Ammon's horn (tissue), 1 donor: ENCODE data around the gene PVALB.

ENCODE experiments used
- DNase-seq: peaks from one replicate; pipeline ENCODE4 v3.0.0-alpha.2; 2016; ENCODE audit warnings: low spot score

Gene PVALB

DNA sequence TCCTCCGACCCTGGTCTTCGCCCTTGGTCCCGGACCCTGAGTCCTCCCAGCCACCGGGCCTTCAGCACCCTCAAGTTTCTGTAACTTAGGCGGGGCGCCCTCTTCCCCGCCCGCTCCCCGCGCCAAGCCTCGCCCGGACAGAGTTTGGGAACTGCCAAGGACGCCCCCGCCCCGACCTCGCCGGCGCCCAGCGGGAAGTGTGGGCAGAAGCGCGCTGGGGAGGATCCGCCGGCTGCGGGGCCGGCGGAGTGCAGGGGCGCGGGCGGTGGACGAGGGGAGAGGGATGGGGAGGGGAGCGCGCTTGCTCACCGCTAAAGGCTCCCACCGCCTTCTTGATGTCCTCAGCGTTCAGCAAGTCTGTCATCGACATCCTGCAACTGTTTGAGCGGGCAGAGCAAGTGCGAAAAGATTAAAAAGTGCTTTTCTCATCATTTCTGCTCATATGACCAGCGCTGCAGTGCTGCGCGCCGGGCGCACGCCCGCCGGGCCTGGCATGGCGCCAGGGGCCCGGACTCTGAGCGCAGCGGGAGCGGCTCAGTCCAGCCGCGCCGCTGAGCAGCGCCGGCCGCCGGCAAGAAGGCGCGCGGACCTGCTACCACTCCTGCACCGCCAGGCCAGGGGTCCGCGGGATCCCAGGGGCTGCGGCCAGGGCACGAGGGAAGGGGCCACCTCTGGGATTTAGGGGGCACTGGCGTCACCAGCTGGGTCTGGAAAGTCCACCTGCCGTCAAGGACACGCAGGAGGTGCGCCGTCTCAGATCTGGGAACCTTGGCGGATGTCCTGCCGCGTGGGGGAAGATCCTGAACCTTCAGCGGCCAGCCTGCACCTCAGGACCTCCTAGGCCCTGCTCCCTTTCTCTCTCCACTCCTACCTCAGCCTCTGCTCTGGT is at the start of gene PVALB:
Gene PVALB (minus strand): TSS at position 400 of the 889 bp plus-strand sequence. CDS start 30 bp downstream, at position 370.
- DNase-seq = peak; percentile 4

GRCh38 chr22:36865346-36865745 is 48.5 kb upstream of the PVALB start:
- DNase-seq = no peak

GRCh38 chr22:36864454-36865215 is 47.8 kb upstream of the PVALB start:
- DNase-seq = peak; percentile 21

- no peak for DNase-seq
These were observed 47.1 kb upstream of the PVALB start for GRCh38 chr22:36863979-36864378.

GRCh38 chr22:36863281-36863680 is 46.4 kb upstream of the PVALB start:
- no peak for DNase-seq

DNA sequence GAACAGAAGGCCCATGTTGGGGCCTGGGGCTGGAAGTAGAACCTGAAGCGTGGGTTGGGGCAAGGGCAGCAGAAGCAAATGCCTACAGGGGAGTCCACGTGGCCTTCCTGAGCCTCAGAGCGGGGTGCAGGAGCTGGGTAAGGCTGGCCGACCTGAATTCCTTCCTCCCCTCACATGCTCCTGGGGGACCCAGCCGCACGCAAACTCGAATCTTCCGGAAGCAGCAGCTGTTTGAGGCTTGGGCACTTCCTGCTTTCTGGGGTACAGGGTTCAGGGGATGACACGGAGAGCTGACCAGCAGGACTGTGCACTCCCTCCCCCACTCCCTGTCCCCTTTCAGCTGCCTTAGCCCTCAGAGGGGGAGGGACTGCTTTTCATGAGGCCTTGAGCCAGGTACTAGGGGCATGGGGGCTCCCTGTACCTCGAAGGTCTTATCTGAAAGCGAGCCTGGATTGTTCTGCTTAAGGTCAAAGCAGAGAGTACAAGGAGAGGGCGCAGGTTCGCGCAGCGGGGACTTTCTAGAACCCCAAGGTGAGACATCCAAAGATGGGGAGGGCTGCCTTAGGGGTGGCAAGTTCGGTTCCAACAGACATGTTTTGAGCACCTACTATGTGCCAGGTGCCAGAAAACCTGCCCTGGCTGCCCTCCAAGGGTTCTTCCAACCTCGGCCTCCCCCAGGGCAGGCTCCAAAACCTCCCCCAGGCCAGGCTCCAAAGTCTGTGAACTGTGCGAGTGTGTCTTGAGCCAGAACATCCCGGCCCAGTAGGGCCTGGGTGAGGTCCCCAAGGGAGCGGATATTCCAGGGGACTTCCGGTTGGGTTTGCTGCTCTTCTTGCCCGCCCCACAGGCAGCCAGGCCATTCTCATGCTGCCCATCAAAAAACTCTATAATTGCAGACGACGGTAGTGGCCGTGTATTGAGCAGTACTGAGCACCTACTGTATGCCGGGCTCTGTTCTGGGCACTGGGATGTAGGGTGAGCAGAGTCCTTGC is 45.7 kb upstream of the PVALB start:
- peak; percentile 47 for DNase-seq

DNA sequence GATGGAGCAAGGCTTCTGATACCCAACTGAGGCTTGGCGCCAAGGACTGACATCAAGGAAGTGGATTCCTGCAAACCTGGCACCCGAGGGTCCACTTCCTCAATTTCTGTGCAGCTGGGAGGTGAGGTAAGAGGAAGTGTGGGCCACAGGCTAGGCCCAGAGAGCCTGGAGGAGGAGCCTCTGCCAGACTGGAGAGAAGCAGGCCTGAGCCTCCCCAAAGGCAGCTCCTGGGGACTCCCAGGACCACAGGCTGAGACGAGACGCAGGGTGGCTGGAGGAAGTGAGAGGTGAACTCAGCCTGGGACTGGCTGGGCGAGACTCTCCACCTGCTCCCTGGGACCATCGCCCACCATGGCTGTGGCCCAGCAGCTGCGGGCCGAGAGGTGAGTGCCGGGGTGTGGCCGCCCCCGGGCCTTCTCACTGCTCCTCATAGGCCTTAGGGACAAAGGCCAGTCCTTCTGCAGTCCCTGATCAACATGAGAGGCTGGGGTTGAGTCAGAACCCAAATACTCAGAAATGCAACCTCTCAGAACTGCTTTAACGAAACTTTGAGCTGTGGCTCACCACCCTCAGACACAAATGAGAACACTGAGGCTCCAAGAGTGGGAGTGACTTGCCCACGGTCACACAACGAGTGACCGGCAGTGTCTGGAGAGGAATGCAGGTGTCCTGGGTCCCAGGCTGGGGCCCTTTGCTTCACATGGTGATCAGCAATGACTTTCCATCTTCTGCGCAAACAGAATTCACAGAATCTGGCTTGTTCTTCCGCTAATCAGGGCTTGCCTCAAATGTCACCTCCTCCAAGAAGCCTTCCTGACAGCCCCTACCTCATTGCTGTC is 44.2 kb upstream of the PVALB start, which contains the start of gene NCF4:
Gene NCF4 (plus strand): TSS at position 186 of the 839 bp plus-strand sequence. CDS start 166 bp downstream, at position 352.
- peak; percentile 80 for DNase-seq

GRCh38 chr22:36860438-36860820 is 43.6 kb upstream of the PVALB start:
- DNase-seq = no peak

GRCh38 chr22:36860017-36860416 is 43.2 kb upstream of the PVALB start:
- DNase-seq = no peak

- no peak for DNase-seq
These were observed 42.1 kb upstream of the PVALB start for GRCh38 chr22:36858966-36859365.

DNA sequence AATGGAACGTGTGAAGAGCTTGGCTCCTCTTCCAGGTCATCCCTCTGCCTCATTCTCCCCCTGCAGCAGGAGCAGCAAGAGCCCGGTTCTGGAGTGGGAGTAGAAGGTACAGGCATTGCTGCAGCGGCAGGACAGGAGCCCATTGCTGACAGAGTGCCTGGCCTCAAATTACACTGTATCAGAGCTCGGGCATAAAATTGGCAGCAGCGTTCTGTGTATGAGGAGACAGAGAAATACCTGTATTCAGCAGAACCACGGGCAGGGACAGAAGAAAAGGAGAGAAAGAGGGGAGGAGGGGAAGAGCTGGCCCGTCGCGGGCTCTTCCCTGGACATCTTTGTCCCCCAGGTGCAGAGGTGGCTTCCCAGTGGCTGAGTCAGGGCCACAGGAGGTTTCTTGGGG is 41.3 kb upstream of the PVALB start:
- DNase-seq = no peak

DNA sequence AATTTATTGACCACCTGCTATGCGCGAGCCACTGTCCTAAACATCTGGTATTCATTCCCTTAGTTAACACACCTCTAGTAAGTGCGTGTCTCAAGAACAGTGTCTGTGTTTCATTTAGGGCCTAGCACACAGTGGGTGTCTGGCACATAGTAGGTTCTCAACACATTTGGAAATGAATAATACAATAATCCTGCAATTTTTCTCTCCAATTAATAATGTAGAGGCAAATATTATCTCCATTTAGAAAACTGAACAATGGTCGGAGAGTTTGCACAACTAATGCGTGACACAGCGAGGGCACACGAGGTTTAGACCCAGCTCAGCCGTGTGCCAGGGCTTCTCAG is 39.9 kb upstream of the PVALB start:
- no peak for DNase-seq

DNA sequence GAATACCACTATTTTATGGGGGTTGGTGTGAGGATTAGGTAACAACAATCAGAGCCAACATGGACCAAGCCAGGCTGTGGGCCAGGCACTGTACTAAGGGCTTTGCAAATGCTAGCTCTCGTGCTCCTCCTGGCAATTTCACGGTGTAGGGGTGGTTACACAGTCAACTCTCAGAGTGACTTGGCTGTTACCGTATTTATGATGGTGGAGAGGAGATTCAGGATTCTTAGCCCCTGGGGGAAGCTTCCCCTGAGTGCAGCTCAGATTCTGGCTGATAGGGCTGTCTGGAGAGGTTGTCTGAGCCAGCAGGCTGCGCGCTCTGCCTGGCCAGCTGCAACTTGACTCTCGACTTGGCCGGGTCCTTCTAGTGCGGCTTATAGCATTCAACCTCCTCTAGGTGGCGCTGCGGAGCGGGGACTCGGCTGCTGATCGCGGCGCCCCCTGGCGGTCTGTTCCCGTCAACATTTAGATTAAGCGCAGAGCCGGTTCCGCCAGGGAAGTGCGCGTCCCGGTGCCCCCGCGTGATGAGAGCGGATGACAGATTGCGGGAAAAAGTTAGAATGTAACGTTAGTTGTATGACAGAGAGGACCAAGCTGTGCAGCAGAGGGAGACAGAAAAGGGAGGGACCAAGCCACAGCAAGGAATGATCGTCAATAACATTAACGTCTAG is 39.4 kb upstream of the PVALB start:
- DNase-seq = peak; percentile 92

DNA sequence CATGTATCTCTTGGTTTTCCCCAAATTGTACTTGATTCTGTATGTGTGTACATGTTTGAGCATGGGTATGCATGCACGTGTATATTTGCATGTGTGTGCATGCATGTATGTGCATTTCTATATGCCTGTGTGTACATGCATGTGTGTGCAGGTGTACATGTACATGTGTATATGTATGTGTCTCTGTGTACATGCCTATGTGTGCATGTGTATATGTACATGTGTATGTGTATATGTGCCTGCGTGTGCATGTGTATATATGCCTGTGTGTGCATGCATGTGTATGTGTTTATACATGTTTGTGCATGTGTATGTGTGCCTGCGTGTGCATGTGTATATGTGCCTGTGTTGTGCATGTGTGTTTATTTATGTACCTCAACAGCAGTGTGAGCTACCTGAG is 38.6 kb upstream of the PVALB start:
- DNase-seq = no peak

- DNase-seq = peak; percentile 45
These were observed 36.7 kb upstream of the PVALB start for GRCh38 chr22:36853407-36854099.

- DNase-seq = no peak
These were observed 35.5 kb upstream of the PVALB start for GRCh38 chr22:36852056-36852973.

- no peak for DNase-seq
These were observed 33.8 kb upstream of the PVALB start for GRCh38 chr22:36850682-36851081.

- DNase-seq = no peak
These were observed 33.2 kb upstream of the PVALB start for GRCh38 chr22:36850056-36850455.

GRCh38 chr22:36846949-36847348 is 30.1 kb upstream of the PVALB start:
- DNase-seq = no peak
